Spleen (tissue), 11 donors: Measurements from ENCODE around the gene MED8. TPM values are rescaled to one million over a fixed set of nuclear protein-coding genes. Genes with fewer than 3 reads are reported as not detected.

Experiments
- DNase-seq: peaks from one replicate; pipeline ENCODE4 v3.0.0-alpha.2; 2020
- H3K27ac ChIP-seq, 8 donors: fragments of 200-600 bp; sonication (generic) in 7 of 8; 1 replicate in 4 of 8; 2 replicates in 4 of 8; pipeline versions ENCODE4 v1.5.0 to v1.8.0; 2016 to 2021; ENCODE audit warnings: inconsistent platforms in 4 of 8, mild to moderate bottlenecking in 4 of 8, moderate library complexity in 1 of 8
- H3K27me3 ChIP-seq, 7 donors: fragments of 200-600 bp; sonication (generic) in 6 of 7; replicated peaks in 1 of 7; 1 replicate in 4 of 7; 2 replicates in 3 of 7; pipeline versions ENCODE4 v1.5.0 to v1.8.0; 2016 to 2021; ENCODE audit warnings: inconsistent platforms in 3 of 7, mild to moderate bottlenecking in 1 of 7
- H3K36me3 ChIP-seq, 6 donors: fragments of 200-600 bp; sonication (generic) in 5 of 6; 1 replicate in 4 of 6; 2 replicates in 2 of 6; pipeline versions ENCODE4 v1.5.0 to v1.8.0; 2016 to 2021; ENCODE audit warnings: inconsistent platforms in 2 of 6
- H3K4me1 ChIP-seq, 6 donors: fragments of 200-600 bp; sonication (generic) in 5 of 6; 1 replicate in 3 of 6; 2 replicates in 3 of 6; pipeline versions ENCODE4 v1.5.0 to v1.8.0; 2016 to 2021; ENCODE audit warnings: inconsistent platforms in 3 of 6
- H3K4me3 ChIP-seq, 8 donors: fragments of 200-600 bp; sonication (generic) in 7 of 8; 1 replicate in 4 of 8; 2 replicates in 4 of 8; pipeline versions ENCODE4 v1.5.0 to v1.8.0; 2016 to 2021; ENCODE audit warnings: inconsistent platforms in 4 of 8, mild to moderate bottlenecking in 4 of 8, moderate library complexity in 2 of 8
- H3K9me3 ChIP-seq, 8 donors: fragments of 200-600 bp; sonication (generic) in 7 of 8; 1 replicate in 4 of 8; 2 replicates in 4 of 8; pipeline versions ENCODE4 v1.5.0 to v1.8.0; 2016 to 2021; ENCODE audit warnings: inconsistent platforms in 4 of 8
- POLR2A ChIP-seq, 3 donors: fragments of 450-650 bp; IDR thresholded peaks; one replicate each; pipeline ENCODE4 v1.5.1; 2017; ENCODE audit warnings: antibody characterized with exemption in 3 of 3, mild to moderate bottlenecking in 1 of 3
- POLR2AphosphoS5 ChIP-seq, 3 donors: sonication (generic); formaldehyde crosslinking; IDR thresholded peaks; one replicate each; pipeline ENCODE4 v1.5.1; 2017; ENCODE audit warnings: antibody characterized with exemption in 3 of 3
- WGBS, 5 donors: extraction: QIAGEN DNeasy Blood & Tissue Kit in 3 of 5; methylation state at CpG; one replicate each; pipeline versions ENCODE4 v1.1.5 to v1.1.7; 2013 to 2018; 5-methylcytosine and 5-hydroxymethylcytosine counted together
- intact Hi-C: fragments of 100-400 bp; cut with DNase I; formaldehyde crosslinking; loops from one replicate; pipeline ENCODE4 v1.15.0; 2023; ENCODE audit warnings: low total_unique reads
- microRNA-seq, 3 donors: library from miRNA; unstranded; fragments of <30 nt; microRNA quantifications; one replicate each; pipeline versions ENCODE4 to v1.1.0, GENCODE V29; 2019 to 2020
- polyA plus RNA-seq, 3 donors: library from polyadenylated mRNA; stranded (reverse); fragments of 200-250 nt; gene quantifications; one replicate each; pipeline ENCODE4 v1.2.1, GENCODE V29; 2013
- total RNA-seq, 7 donors: library from RNA; depleted of rRNA in 3 of 7; stranded (reverse); fragments of >200 nt in 3 of 7; fragmentation: NEBNext Ultra II Directional in 4 of 7; extraction: Animal tissue kit (Norgen Biotek cat#: 25700) in 4 of 7; gene quantifications; one replicate each; pipeline versions ENCODE4 v1.1.0 to v1.2.1, GENCODE V29; 2016 to 2021
- TF ChIP-seq, protein P1 (sequence below), 11 experiments: fragments of 200-600 bp in 7 of 11; fragments of 450-650 bp in 4 of 11; sonication (generic) in 4 of 11; IDR thresholded peaks in 8 of 11; conservative IDR thresholded peaks in 3 of 11; 1 replicate in 7 of 11; 2 replicates in 4 of 11; pipeline versions ENCODE4 v1.4.0 to v1.8.0; 2016 to 2021; ENCODE audit warnings: antibody characterized with exemption in 11 of 11, inconsistent platforms in 4 of 11, mild to moderate bottlenecking in 1 of 11
- donor health status: healthy with polysubstance abuse.
- donor health status: DM: no; HTN: no; CAD: no; lungs with moderate emphysema.
- donor health status: DM: no; HTN: no; CAD: no.
- donor health status: Bipolar disorder and iron deficiency.
- donor health status: healthy.
- donor health status: DM: no; HTN: no; CAD: no.
- donor health status: DM: yes; HTN: yes; CAD: no.

MED8 gene
- total and polyA plus RNA-seq, 10 donors: 18.3 to 38.3 (median 28.2) TPM

DNA sequence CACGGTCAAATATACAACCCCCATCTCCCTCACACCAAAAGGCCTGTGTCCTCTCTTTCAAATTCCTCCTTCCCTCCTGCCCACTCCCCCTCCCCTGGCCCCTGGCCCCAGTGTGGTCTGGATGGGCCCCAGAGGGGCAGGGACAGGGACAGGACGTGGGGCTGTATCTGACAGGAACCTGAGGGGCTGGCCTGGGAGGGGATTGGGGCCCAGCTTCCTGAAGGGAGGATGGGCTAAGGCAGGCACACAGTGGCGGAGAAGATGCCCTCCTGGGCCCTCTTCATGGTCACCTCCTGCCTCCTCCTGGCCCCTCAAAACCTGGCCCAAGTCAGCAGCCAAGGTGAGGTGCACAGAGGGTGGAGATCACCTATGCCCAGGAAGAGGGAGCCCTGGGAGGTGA is 52.0 kb downstream of the MED8 start, which contains the start of gene MPL:
Gene MPL (plus strand): TSS at position 231 of the 400 bp plus-strand sequence. CDS start 31 bp downstream, at position 262.
- DNase-seq: no peak
- intact Hi-C loops: no loop called here

DNA sequence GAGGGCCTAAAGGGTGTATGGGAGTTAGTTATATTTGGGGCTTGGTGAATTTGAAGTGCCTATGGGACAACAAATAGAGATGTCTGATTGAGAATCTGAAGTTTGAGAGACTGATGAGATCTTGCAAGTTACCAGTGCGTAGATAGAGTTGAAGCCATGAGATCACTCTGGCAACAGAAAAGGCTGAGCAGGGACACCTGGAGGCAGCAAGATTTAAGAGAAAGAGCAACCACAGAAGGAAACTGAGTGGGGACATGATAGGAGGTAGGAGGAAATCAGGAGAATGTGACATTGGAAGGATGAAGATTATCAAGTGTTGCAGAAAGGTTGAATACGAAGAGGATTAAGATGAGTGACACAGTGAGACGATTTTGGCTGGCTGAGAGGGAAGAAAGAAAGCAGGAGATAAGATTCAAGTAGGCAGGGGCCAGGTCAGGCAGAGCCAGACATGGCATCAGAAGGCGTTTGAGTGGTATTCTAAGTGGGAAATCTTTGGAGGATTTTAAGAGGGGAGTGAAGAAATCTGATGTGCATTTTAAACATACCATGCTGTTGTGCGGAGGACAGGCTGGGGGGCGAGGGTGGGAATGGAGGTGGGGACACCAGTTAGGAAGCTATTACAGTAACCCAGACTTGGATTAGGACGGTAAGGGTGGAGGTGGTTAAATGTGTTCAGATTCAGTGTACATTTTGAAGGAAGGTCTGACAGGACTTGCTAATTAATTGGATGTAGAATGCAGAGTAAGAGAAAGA is 55.0 kb downstream of the MED8 start:
- Histone ChIP-seq H3K36me3 (no peaks in the 10 kb centered on the region), H3K4me3 (no peak overlapping the region), H3K4me1 (peaks cover 0 to 16% (median 12%) of the 10 kb centered on the region in 6 donors), H3K9me3 (no peaks in the 10 kb centered on the region), H3K27ac (no peak overlapping the region), H3K27me3 (no peaks in the 10 kb centered on the region)
- no peak for DNase-seq
- intact Hi-C loops: no loop called here
- TF ChIP-seq POLR2A (IDR thresholded peaks at IDR 0.05) (no peak), POLR2AphosphoS5 (IDR thresholded peaks at IDR 0.05) (no peak)
- TF ChIP-seq, protein P1, sequence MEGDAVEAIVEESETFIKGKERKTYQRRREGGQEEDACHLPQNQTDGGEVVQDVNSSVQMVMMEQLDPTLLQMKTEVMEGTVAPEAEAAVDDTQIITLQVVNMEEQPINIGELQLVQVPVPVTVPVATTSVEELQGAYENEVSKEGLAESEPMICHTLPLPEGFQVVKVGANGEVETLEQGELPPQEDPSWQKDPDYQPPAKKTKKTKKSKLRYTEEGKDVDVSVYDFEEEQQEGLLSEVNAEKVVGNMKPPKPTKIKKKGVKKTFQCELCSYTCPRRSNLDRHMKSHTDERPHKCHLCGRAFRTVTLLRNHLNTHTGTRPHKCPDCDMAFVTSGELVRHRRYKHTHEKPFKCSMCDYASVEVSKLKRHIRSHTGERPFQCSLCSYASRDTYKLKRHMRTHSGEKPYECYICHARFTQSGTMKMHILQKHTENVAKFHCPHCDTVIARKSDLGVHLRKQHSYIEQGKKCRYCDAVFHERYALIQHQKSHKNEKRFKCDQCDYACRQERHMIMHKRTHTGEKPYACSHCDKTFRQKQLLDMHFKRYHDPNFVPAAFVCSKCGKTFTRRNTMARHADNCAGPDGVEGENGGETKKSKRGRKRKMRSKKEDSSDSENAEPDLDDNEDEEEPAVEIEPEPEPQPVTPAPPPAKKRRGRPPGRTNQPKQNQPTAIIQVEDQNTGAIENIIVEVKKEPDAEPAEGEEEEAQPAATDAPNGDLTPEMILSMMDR (IDR thresholded peaks at IDR 0.05 in 8 of 11, conservative IDR thresholded peaks at IDR 0.05 in 3 of 11): no peak
- WGBS, 5 donors: 70 to 81% (median 72%) methylated on average over 7 of the region's 7 CpGs

More for the DNA sequence above, 52.0 kb downstream of the MED8 start, which contains the start of gene MPL:
- no peaks in the 10 kb centered on the region for H3K9me3 ChIP-seq
- H3K4me3 ChIP-seq: no peak within 1 kb of the TSS
- TF ChIP-seq, protein P1 (IDR thresholded peaks at IDR 0.05 in 8 of 11, conservative IDR thresholded peaks at IDR 0.05 in 3 of 11): no peak
- TF ChIP-seq POLR2AphosphoS5 (IDR thresholded peaks at IDR 0.05) (no peak), POLR2A (IDR thresholded peaks at IDR 0.05) (no peak)
- no peak within 1 kb of the TSS for H3K27ac ChIP-seq
- no peaks in the 10 kb centered on the region for H3K27me3 ChIP-seq
- WGBS, 5 donors: 27 to 55% (median 51%) methylated on average over 1 to 3 of the region's 3 CpGs
- H3K4me1 ChIP-seq: no peaks in the 10 kb centered on the region
- no peaks in the 10 kb centered on the region for H3K36me3 ChIP-seq

Small RNAs within 50 kb of the gene (microRNA-seq; reads per million reads assigned to microRNA genes)
- 2.0 to 3.9 (median 3.6) reads per million in 3 donors for gene MIR6734

Other genes starting within 250 kb of the MED8 start
- gene EBNA1BP2, start 217.5 kb downstream of the MED8 start, total RNA-seq: 10 to 100 TPM; 22.7 to 37.1 (median 27.5) TPM
- gene EBNA1BP2, start 217.5 kb downstream of the MED8 start, polyA plus RNA-seq: 10 to 100 TPM; 31.4 to 49.7 (median 48.6) TPM
- gene CFAP57, start 217.5 kb downstream of the MED8 start, total RNA-seq: not detected
- gene CFAP57, start 217.5 kb downstream of the MED8 start, polyA plus RNA-seq: under 1 TPM; 0.03 to 0.07 (median 0.05) TPM
- gene TMEM125, start 119.8 kb downstream of the MED8 start, total RNA-seq: not detected
- under 1 TPM in 2 of 3 donors, not detected in 1; 0.05 to 0.06 TPM for gene TMEM125, start 119.8 kb downstream of the MED8 start, polyA plus RNA-seq
- gene C1orf210, start 104.2 kb downstream of the MED8 start, total RNA-seq: not detected
- gene C1orf210, start 104.2 kb downstream of the MED8 start, polyA plus RNA-seq: not detected
- gene TIE1, start 88.8 kb downstream of the MED8 start, total RNA-seq: 10 to 100 TPM; 45.0 to 81.8 (median 65.4) TPM
- 10 to 100 TPM in 1 of 3 donors, 1 to 10 TPM in 2; 4.9 to 17.4 (median 7.0) TPM for gene TIE1, start 88.8 kb downstream of the MED8 start, polyA plus RNA-seq
- 1 to 10 TPM in 4 of 7 donors, under 1 TPM in 2, not detected in 1; 0.47 to 2.2 (median 1.3) TPM for gene MPL, start 52.0 kb downstream of the MED8 start, total RNA-seq
- gene MPL, start 52.0 kb downstream of the MED8 start, polyA plus RNA-seq: not detected
- 10 to 100 TPM in 4 of 7 donors, 1 to 10 TPM in 3; 3.8 to 18.4 (median 12.5) TPM for gene CDC20, start 30.8 kb downstream of the MED8 start, total RNA-seq
- 10 to 100 TPM in 1 of 3 donors, 1 to 10 TPM in 2; 2.1 to 25.9 (median 7.0) TPM for gene CDC20, start 30.8 kb downstream of the MED8 start, polyA plus RNA-seq
- 10 to 100 TPM; 42.9 to 78.7 (median 54.1) TPM for gene ELOVL1, start 21.8 kb downstream of the MED8 start, total RNA-seq
- 10 to 100 TPM; 38.7 to 55.5 (median 43.2) TPM for gene ELOVL1, start 21.8 kb downstream of the MED8 start, polyA plus RNA-seq
- 100 to 1,000 TPM in 3 of 7 donors, 10 to 100 TPM in 4; 64.7 to 115 (median 75.7) TPM for gene SZT2, start 99 bp upstream of the MED8 start, total RNA-seq
- 10 to 100 TPM in 2 of 3 donors, 1 to 10 TPM in 1; 9.4 to 35.6 (median 16.7) TPM for gene SZT2, start 99 bp upstream of the MED8 start, polyA plus RNA-seq
- gene HYI, start 64.1 kb upstream of the MED8 start, total RNA-seq: 10 to 100 TPM; 24.2 to 47.3 (median 38.6) TPM
- 10 to 100 TPM; 23.2 to 67.2 (median 59.9) TPM for gene HYI, start 64.1 kb upstream of the MED8 start, polyA plus RNA-seq
- 10 to 100 TPM in 6 of 7 donors, 1 to 10 TPM in 1; 8.3 to 25.0 (median 14.8) TPM for gene PTPRF, start 141.1 kb upstream of the MED8 start, total RNA-seq
- 1 to 10 TPM; 2.7 to 3.9 (median 3.5) TPM for gene PTPRF, start 141.1 kb upstream of the MED8 start, polyA plus RNA-seq